Measurements from ENCODE around the gene TENM4.
"Not testable (repeated sequence)": the region's sequence is repeated elsewhere in the genome, so short reads cannot be mapped to it uniquely, and the experiment has no call there.

Gene TENM4

DNA sequence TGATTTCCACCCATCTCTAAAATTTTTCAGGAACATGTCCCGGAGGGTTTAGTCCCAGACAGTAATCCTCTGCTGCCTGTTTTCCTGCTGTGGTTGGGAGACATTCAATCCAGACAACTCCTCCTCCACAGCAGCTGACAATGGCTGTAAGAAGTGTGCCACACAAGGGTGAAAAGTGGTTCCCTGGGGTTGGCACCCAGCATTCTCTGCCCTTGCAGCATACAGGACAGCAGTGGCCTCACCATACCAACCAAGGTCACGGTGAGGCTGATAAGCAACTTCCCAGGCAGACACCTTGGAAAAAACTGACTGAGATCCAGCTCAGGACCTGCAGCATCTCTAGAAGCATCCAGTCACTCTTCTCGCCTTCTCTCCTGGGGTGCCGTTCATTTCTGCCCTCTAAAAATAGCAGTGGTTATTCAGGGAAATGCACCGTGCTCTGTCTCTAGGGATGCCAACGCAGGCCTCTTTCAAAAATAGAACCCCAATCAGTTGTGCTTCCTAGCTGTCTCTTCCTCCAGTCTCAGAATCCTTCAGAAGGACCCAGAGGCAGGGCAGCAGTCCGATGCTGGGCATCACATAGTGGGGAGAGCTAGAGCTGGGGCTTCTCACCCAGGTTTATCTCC is 241.0 kb downstream of the TENM4 start:
- no peak for DNase-seq

GRCh38 chr11:79198898-79199250 is 242.0 kb downstream of the TENM4 start:
- no peak for DNase-seq

DNA sequence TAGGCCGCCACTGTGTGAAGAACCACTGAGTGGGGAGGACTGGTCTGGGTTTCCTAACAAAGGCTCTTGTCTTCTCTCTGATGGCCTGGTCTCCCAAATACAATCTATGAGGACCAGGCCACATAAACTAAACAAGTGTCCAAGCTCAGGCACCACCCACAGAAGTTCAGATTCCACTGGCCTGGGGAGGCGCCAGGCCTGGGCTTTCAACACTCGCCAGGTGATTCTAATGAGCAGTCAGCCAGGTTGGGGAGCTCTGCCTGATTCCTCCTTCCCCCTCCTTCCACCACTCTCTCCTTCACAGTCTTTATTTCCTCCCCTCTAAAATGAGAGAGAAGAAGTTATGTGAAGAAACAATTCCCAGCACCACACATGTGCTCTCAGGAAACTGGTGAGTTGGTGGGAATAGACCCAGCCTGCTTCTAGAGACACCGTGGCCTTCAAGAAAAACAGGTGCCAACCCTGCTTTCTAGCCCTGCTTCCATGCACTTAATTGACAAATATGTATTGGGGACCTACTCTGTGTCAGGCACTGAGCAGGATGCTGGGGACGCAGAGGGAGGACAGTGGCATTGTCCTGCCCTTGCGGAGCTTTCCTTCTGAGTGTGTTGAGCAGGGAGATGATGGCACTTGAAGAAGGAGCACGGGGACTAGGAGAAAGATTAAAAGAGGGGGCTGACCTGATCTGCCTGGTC is 242.5 kb downstream of the TENM4 start:
- DNase-seq, result no peak

GRCh38 chr11:79196950-79197349 is 243.9 kb downstream of the TENM4 start:
- DNase-seq, result no peak

- DNase-seq, result no peak
These were observed 245.6 kb downstream of the TENM4 start for GRCh38 chr11:79195209-79195608.

- DNase-seq, result no peak
These were observed 247.0 kb downstream of the TENM4 start for GRCh38 chr11:79193663-79194310.

DNA sequence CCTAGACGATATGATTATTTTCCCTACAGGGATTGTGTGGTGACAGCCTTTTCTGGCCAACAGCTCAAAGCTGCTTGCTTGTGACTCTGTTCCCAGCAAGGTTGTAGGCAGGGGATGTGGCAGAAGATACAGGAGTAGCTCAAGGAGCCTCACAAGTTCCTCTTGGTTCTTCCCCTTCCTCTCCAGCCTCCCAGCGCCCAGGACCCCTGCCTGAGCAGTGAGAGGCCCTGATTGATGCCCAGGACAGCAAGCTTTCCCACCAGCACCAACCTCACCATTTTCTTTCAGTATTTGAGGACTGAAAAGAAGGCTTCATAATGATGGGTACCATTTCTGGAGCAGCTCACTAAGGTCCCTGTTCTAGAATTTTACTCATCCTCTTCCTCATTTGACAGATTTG is 248.0 kb downstream of the TENM4 start:
- no peak for DNase-seq

DNA sequence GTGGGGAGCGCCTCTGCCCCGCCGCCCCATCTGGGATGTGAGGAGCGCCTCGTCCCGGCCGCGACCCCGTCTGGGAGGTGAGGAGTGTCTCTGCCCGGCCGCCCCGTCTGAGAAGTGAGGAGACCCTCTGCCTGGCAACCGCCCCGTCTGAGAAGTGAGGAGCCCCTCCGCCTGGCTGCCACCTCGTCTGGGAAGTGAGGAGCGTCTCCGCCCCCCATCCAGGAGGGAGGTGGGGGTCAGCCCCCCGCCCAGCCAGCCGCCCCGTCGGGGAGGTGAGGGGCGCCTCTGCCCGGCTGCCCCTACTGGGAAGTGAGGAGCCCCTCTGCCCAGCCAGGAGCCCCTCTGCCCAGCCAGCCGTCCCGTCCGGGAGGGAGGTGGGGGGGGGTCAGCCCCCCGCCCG is 249.1 kb downstream of the TENM4 start:
- DNase-seq, result not testable (repeated sequence)

DNA sequence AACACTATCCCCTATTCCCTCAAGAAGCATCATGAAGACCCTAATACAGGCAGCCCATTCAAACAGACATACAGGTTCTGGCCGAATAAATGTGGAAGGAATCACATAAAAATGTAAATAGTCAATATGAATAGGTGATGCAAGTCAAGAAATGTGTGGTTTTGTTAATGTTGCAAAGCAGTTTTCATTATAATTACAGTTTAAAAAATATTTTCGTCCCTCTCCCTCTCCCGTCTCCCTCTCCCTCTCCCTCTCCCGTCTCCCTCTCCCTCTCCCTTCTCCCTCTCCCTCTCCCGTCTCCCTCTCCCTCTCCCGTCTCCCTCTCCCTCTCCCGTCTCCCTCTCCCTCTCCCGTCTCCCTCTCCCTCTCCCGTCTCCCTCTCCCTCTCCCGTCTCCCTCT is 250.3 kb downstream of the TENM4 start:
- DNase-seq, result not testable (repeated sequence)

DNA sequence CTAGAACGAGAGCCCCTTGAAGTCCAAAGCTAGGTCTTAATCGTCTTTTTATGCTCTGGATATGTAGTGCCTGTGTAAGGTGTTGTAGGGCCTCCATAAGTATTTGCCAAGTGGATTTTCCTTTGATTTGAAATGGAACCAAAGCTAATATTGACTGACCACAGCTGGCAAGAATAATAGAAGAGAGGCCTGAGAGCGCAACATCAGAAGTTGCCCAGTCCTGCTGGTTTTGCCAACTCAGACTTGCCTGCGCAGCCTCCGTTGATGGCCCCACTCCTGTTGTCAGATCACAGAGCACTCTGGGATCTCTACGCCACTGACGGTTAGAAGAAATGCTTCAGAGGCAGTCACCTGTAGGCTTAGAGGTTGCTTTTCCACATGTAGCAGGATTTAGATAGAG is 251.2 kb downstream of the TENM4 start:
- DNase-seq, result no peak

DNA sequence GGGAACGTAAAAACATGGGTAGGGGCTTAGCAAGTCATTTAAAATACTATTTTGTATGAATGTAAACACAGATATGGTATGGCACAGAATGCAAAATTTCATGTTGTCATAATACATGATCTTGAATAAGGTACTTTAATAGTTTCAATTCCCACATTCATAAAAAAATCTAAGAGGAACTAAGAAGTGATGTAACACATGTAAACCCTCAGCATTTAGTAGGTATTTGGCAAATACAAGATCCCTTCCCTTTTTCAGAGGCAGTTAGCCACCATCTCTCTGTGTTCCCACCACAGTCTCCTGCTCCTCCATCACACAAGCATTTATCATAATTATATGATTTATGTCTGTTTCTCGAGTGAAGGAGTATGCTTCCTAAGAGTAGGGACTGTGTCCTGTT is 251.8 kb downstream of the TENM4 start:
- DNase-seq, result no peak

DNA sequence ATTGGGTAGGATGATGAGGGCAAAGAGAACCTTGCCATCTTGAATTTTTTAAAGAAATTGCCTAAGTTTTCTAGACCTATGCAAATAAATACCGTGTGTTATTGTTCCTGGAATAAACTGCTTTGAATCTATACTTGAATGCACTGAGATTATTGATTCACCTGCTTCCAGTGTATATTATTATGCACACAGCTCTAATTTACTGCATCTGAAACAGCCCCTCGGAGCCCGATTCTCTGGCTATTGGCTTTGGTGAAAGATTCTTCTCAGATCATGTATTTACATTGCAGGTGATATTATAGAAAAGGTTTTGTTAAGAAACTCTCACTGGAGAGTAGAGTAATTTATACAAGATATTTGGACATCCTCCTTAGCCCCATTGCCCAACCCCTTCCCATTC is 254.2 kb downstream of the TENM4 start:
- DNase-seq, result no peak

DNA sequence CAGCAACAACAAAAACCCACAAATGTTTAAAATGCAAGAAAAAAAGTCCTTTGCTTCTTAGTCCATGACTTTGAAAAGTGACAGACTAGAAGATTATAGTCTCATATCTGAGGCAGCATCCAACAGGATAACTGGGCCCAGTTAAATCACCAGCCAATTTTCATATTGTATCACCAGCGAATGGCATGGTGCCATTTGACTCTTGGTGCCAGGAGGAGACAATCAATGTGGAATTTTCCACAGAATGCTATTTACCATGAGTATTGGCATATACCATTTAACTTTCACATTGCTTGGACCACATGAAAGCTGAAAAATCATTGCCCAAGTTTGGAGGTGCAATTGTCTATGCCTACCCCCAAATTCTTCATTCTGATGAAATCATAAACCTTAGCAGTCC is 255.5 kb downstream of the TENM4 start:
- no peak for DNase-seq

DNA sequence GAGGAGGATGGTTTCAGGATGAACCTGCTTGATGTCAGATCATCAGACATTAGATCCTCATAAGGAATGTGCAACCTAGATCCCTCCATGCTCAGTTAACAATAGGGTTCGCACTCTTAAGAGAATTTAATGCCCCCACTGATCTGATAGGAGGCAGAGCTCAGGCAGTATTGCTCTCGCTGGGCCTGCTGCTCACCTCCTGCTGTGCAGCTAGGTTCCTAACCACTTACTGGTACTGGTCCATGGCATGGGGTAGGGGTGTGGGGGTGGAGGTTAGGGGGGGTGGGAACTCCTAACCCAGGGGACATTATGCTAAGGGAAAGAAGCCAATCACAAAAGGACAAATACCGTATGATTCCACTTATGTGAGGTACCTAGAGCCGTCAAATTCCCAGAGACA is 256.5 kb downstream of the TENM4 start:
- DNase-seq, result no peak

- no peak for DNase-seq
These were observed 258.0 kb downstream of the TENM4 start for GRCh38 chr11:79182794-79183193.

DNA sequence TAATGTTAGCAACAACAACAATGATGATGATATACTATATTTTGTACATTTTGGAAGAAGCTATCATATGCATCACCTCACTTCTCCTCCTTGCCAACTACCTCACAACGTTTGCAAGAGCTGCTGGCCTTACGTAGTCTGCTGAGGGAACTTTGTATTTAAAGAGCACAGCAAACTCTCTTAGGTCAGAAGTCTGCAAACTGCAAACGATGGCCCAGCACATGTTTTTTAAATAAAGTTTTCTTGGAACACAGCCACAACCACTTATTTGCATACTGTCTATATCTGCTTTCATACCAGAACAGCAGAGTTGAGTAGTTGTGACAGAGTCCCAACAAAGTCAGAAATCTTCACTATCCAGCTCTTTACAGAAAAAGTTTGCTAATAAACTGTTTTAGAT is 261.7 kb downstream of the TENM4 start:
- no peak for DNase-seq

DNA sequence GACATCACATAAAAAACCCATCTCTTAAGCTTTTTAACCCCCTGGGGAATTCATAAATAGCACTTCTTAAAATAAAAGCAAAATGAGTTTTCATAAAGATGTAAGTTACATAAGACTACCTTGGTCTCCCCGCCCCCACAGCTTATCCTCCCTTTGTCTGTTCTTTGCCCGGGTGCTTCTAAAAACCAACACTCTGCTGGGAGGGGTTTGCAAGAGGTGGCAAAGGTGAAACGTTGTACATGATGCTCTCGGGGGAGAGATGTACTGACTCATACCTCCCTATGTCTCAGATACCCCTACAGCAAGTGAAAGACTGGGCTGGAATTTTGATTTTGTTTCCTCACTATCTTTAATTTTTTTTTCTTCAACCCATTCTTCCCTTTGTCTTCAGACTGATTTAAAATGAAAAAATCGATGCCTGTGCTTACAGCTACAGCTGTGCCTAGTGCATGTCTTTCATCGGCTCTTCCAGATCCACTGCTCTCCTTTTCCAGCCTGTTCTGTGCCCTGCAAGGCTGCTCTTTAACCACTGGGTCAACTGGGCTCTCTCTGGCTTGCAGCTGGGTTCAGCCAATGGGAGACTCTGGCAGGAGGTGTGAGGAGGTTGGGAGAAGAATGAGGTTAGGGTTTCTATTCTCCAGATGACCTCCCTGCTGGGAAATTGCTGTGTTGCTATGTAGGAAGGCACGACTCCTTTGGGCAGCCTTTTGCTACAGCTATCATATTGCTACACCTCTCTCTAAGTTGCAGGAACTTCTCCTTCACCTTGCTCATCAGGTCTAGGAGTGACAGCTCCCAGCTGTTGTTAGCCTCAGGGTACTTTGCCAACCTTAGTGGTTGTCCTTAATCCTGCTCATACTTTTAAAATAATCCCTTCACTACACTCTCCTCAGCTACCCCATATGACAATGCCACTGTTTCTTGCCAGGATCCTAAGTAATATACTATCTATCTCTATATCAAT is 266.5 kb downstream of the TENM4 start:
- no peak for DNase-seq

- DNase-seq, result no peak
These were observed 267.2 kb downstream of the TENM4 start for GRCh38 chr11:79173615-79174014.

DNA sequence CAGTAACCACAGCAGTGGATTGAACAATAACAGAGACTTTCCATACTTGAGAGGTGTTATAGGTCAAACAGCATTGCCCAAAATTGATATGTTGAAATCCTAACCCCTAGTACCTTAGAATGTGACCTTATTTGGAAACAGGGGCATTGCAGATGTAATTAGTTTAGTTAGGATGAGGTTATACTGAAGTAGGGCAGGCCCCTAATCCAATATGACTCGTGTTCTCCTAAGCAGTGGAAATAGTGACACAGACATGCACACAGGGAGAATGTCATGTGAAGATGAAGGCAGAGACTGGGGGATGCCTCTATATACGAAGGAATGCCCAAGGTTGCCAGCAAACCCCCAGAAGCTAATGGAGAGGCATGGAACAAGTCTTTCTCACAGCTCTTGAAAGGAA is 270.5 kb downstream of the TENM4 start:
- no peak for DNase-seq

- no peak for DNase-seq
These were observed 272.2 kb downstream of the TENM4 start for GRCh38 chr11:79168530-79169110.

GRCh38 chr11:79167510-79168188 is 273.2 kb downstream of the TENM4 start:
- DNase-seq, result no peak

DNA sequence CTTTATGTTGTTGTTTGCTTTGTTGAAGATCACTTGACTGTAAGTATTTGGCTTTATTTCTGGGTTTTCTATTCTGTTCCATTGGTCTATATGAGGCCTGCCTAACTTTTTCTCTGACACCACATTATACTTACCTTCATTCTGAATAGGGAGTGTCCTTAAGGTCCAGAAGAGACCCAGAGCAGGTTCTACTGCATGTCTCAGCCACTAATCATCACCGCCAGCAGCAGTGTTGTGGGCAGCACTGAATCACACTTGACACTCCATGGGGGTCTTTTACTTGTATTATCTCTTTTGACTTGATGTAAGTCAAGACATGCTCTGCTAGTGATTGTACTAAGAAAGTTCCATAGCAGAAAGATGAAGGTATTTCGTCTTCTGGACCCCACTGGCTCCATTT is 274.9 kb downstream of the TENM4 start:
- DNase-seq, result no peak

Measured in right hindlimb (tissue), 1 donor.